ENCODE measurements around the gene RNF26.
"Not testable (repeated sequence)": the region's sequence is repeated elsewhere in the genome, so short reads cannot be mapped to it uniquely, and the experiment has no call there.

GRCh38 chr11:119382513-119382912 lies 48.2 kb downstream of the RNF26 start:
- not testable (repeated sequence) for TF ChIP-seq CHD2 (IDR thresholded peaks at IDR 0.05; ENCODE audit: borderline replicate concordance, low read depth, low read length); ZSCAN29 (IDR thresholded peaks at IDR 0.05); POLR2A (IDR thresholded peaks at IDR 0.05; ENCODE audit: low read depth, low read length); TAF1 (IDR thresholded peaks at IDR 0.05; ENCODE audit: borderline replicate concordance, low read depth, low read length); MXI1 (IDR thresholded peaks at IDR 0.05; ENCODE audit: low read depth, low read length); CTCF (IDR thresholded peaks at IDR 0.05 in 2 of 3, conservative IDR thresholded peaks at IDR 0.05 in 1 of 3; ENCODE audit: control insufficient read depth in 2 of 3, extremely low read depth in 1 of 3, insufficient read depth in 1 of 3, low read depth in 3 of 3, low read length in 3 of 3)
